ENCODE results near the gene PKIG. TPM values are rescaled to one million over a fixed set of nuclear protein-coding genes. Genes with fewer than 3 reads are reported as not detected.

PKIG gene
- total and polyA plus RNA-seq, 2 of the 8 experiments (the other 6 are each of a cell fraction or from before 2014, with no cell fraction given) = 26.7 to 34.3 TPM

- POLR2A ChIA-PET (ENCODE audit: partially characterized antibody) = no interaction called here
- TF ChIP-seq SP4 (IDR thresholded peaks at IDR 0.05; ENCODE audit: low read length) (no peak), CBX5 (IDR thresholded peaks at IDR 0.05; ENCODE audit: low read depth, low read length) (no peak)
Observed at GRCh38 chr20:44560229-44560628, 22.1 kb upstream of the PKIG start.

More at GRCh38 chr20:44560229-44560628, 22.1 kb upstream of the PKIG start:
- Histone ChIP-seq H2BK120ac (replicated peaks; ENCODE audit: low read depth, low read length) (no peak overlapping the region), H3K4me2 (ENCODE audit: insufficient read depth in 1 of 2, low read depth in 2 of 2, low read length in 2 of 2) (no peak overlapping the region), H3K14ac (ENCODE audit: insufficient read length) (no peak overlapping the region), H3K4me1 (replicated peaks in 1 of 4; ENCODE audit: control insufficient read depth in 3 of 4, insufficient read depth in 4 of 4, low read length in 3 of 4) (no peaks in the 10 kb centered on the region), H3K79me1 (ENCODE audit: low read depth, low read length) (no peaks in the 10 kb centered on the region), H2AFZ (ENCODE audit: low read length) (no peak overlapping the region), H2AK5ac (ENCODE audit: low read depth, low read length) (no peak overlapping the region), H2BK5ac (ENCODE audit: low read depth, low read length) (no peak overlapping the region), H3K4ac (replicated peaks; ENCODE audit: insufficient read length, low read depth, low read length) (no peak overlapping the region), H2BK12ac (ENCODE audit: low read depth, low read length) (no peak overlapping the region), H2BK15ac (ENCODE audit: low read length) (no peak overlapping the region), H4K8ac (ENCODE audit: extremely low read depth, insufficient read depth, low read length) (no peak overlapping the region), H3K79me2 (ENCODE audit: control insufficient read depth in 1 of 2, insufficient read depth in 2 of 2, low read length in 2 of 2) (no peaks in the 10 kb centered on the region), H3K27me3 (replicated peaks in 1 of 4; ENCODE audit: control insufficient read depth in 3 of 4, extremely low read depth in 1 of 4, insufficient read depth in 3 of 4, low read length in 3 of 4) (no peaks in the 10 kb centered on the region), H3K56ac (replicated peaks; ENCODE audit: insufficient read length, low read depth, low read length) (no peak overlapping the region), H4K5ac (ENCODE audit: insufficient read length, low read depth, low read length) (no peak overlapping the region), H3K27ac (ENCODE audit: low read depth, low read length) (no peak overlapping the region), H3K9me3 (ENCODE audit: insufficient read depth in 2 of 2, low read depth in 1 of 2, low read length in 1 of 2) (no peaks in the 10 kb centered on the region), H3K36me3 (ENCODE audit: control insufficient read depth in 2 of 4, insufficient read depth in 4 of 4, low read length in 3 of 4) (no peaks in the 10 kb centered on the region), H3K18ac (ENCODE audit: extremely low read depth, low read length) (no peak overlapping the region), H3K4me3 (ENCODE audit: extremely low read depth in 1 of 4, insufficient read depth in 2 of 4, low read depth in 3 of 4, low read length in 4 of 4) (no peak overlapping the region), H4K20me1 (replicated peaks in 1 of 2; ENCODE audit: control insufficient read depth in 1 of 2, insufficient read depth in 2 of 2, low read length in 2 of 2) (peaks cover 0 to under 1% of the 10 kb centered on the region in 2 experiments), H3K9ac (replicated peaks in 1 of 4; ENCODE audit: extremely low read depth in 1 of 4, low read depth in 3 of 4, low read length in 3 of 4) (no peak overlapping the region), H4K91ac (replicated peaks; ENCODE audit: insufficient read length, low read length) (no peak overlapping the region), H3K23ac (ENCODE audit: insufficient read length) (no peak overlapping the region), H3K23me2 (ENCODE audit: low read depth, low read length) (no peaks in the 10 kb centered on the region), H2BK20ac (ENCODE audit: low read length) (no peak overlapping the region)
- DNase-seq (ENCODE audit: low read depth in 1 of 2, low spot score in 2 of 2) (no peak), FAIRE-seq (no peak)
- CTCF ChIA-PET (ENCODE audit: partially characterized antibody) = interaction anchor here (0.6 to 1.2 kb wide), 4 partner anchors 10 to 225 kb away, joined by 3 to 4 read pairs (median 4); no protein-coding TSS in a partner anchor
- WGBS, 2 experiments (ENCODE audit: extremely low coverage in 1 of 2, insufficient coverage in 1 of 2, insufficient read length in 1 of 2, insufficient replicate concordance in 2 of 2, low coverage in 1 of 2, low lambda C conversion rate in 2 of 2, missing lambda C conversion rate in 1 of 2) = 90% methylated on average over 2 of the region's 2 CpGs; no CpG with 5 or more reads in 1 of the 2 experiments
